Activated T-cell treated with anti-CD3 and anti-CD28 coated beads for 48 hours (primary cell): Measurements from ENCODE around the gene LRRC2.
"Not testable (repeated sequence)": the region's sequence is repeated elsewhere in the genome, so short reads cannot be mapped to it uniquely, and the experiment has no call there.

Experiments
- DNase-seq: peaks from one replicate; pipeline ENCODE4 v3.0.0-alpha.2; 2020; ENCODE audit warnings: low read depth

Gene LRRC2

GRCh38 chr3:46552538-46552937 is 13.6 kb downstream of the LRRC2 start:
- no peak for DNase-seq

- no peak for DNase-seq
Observed at GRCh38 chr3:46551615-46552014, 14.5 kb downstream of the LRRC2 start.

GRCh38 chr3:46549989-46550388 is 16.1 kb downstream of the LRRC2 start:
- no peak for DNase-seq

GRCh38 chr3:46549408-46549904 is 16.6 kb downstream of the LRRC2 start:
- no peak for DNase-seq

GRCh38 chr3:46548611-46549010 is 17.5 kb downstream of the LRRC2 start:
- DNase-seq, result not testable (repeated sequence)

GRCh38 chr3:46546896-46547440 is 19.1 kb downstream of the LRRC2 start:
- DNase-seq, result no peak

GRCh38 chr3:46545818-46546630 is 20.1 kb downstream of the LRRC2 start:
- DNase-seq, result no peak

GRCh38 chr3:46544771-46545503 is 21.2 kb downstream of the LRRC2 start:
- DNase-seq, result no peak

GRCh38 chr3:46542801-46543201 is 23.3 kb downstream of the LRRC2 start:
- no peak for DNase-seq

- no peak for DNase-seq
Observed at GRCh38 chr3:46542344-46542743, 23.8 kb downstream of the LRRC2 start.

- no peak for DNase-seq
Observed at GRCh38 chr3:46541835-46542234, 24.3 kb downstream of the LRRC2 start.

GRCh38 chr3:46540550-46540949 is 25.6 kb downstream of the LRRC2 start:
- DNase-seq, result no peak

- DNase-seq, result no peak
Observed at GRCh38 chr3:46539443-46540005, 26.6 kb downstream of the LRRC2 start.

GRCh38 chr3:46538803-46539442 is 27.2 kb downstream of the LRRC2 start:
- peak; percentile 54 for DNase-seq

- DNase-seq, result not testable (repeated sequence)
Observed at GRCh38 chr3:46538425-46538802, 27.7 kb downstream of the LRRC2 start.

GRCh38 chr3:46537779-46538178 is 28.3 kb downstream of the LRRC2 start:
- no peak for DNase-seq

- DNase-seq, result no peak
Observed at GRCh38 chr3:46537316-46537715, 28.8 kb downstream of the LRRC2 start.

- DNase-seq, result no peak
Observed at GRCh38 chr3:46536758-46537157, 29.3 kb downstream of the LRRC2 start.

- DNase-seq, result no peak
Observed at GRCh38 chr3:46535746-46536145, 30.4 kb downstream of the LRRC2 start.

GRCh38 chr3:46533091-46533490 is 33.0 kb downstream of the LRRC2 start:
- DNase-seq, result no peak

- no peak for DNase-seq
Observed at GRCh38 chr3:46527239-46527638, 38.9 kb downstream of the LRRC2 start.

GRCh38 chr3:46524832-46525231 is 41.3 kb downstream of the LRRC2 start:
- DNase-seq, result no peak
